GM21515 (cell line): ENCODE measurements around the gene OLFM2.
"Not testable (repeated sequence)": the region's sequence is repeated elsewhere in the genome, so short reads cannot be mapped to it uniquely, and the experiment has no call there.

Experiments used
- ATAC-seq: cut with Tn5 transposase; IDR thresholded peaks from one replicate; pipeline ENCODE4 v1.9.1; 2021; ENCODE audit not compliant: unreplicated experiment

OLFM2 gene

GRCh38 chr19:9936326-9937000 is at the start of gene OLFM2:
Gene OLFM2, minus strand, starts transcription at chr19:9936515. Its CDS starts 149 bp downstream, at chr19:9936366.
- ATAC-seq: no peak

- ATAC-seq: no peak
These were observed 45.3 kb upstream of the OLFM2 start for GRCh38 chr19:9981406-9982260.

DNA sequence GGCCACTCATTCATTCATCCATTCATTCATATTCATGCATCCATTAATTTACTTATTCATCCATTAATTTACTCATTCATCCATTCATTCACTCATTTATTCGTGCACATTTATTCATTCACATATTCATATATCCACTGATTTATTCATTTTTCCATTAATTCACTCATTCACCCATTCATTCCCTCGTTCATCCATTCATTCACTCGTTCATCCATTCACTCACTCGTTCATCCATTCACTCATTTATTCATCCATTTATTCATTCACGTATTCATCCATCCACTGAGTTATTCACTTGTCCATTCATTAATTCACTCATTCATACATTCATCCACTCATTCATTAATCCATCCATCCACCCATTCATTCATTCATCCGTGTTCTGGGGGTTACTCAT is 35.8 kb upstream of the OLFM2 start:
- no peak for ATAC-seq

- ATAC-seq: no peak
These were observed 35.0 kb upstream of the OLFM2 start for GRCh38 chr19:9971166-9971897.

GRCh38 chr19:9970481-9970880 is 34.2 kb upstream of the OLFM2 start:
- ATAC-seq: no peak

GRCh38 chr19:9969688-9969975 is 33.3 kb upstream of the OLFM2 start:
- ATAC-seq: no peak

DNA sequence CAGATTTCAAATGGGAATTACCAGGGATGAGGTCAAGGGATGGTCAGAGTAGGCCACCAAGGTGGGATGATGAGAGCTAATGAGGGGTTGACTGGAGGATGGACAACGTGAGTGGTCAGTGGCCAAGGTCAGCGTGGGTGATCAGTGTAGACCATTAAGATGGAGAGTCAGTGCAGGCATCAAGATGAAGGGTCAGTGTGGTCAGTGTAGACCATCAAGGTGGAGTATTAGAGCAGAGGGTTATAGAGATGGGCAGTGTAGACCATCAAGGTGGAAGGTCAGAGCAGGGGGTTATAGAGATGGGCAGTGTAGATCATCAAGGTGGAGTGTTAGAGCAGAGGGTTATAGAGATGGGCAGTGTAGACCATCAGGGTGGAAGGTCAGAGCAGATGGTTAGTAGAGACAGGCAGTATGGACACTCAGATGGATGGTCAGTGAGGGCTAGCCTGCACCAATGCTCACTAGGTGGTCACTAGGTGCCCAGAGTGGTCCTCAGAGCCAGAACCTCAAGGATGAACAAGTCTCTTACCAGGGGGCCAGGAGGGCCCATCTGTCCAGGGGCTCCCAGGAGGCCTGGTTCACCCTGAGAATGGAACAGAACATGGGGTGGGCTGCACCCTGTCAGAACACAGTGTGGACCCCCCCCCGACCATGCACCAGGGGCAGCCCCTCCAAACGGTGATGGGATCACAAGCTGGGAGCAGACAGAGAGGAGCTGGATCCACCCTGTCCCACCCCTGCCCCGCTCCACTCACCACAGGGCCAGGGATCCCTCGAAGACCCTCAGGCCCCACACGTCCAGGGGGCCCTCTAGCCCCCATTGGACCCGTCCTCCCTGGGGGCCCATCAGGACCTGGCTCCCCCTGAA is 32.7 kb upstream of the OLFM2 start:
- ATAC-seq: no peak

DNA sequence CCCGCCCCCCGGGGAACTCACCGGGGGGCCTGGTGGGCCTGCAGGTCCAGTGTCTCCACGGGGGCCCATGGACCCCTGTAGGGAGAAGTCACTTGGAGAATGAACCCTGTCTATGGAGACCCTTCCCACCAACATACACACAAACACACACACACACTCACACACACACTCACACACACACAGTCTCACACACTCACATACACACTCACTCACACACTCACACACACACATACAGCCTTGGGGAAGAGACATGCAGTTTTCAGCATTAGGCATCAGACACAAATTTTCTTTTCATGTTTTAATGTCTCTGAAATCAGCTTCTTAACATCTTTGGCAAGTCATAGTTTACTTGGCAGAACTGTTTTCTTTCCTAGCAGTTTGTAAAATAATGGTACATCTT is 31.0 kb upstream of the OLFM2 start:
- no peak for ATAC-seq

- no peak for ATAC-seq
These were observed 30.1 kb upstream of the OLFM2 start for GRCh38 chr19:9966448-9966847.

DNA sequence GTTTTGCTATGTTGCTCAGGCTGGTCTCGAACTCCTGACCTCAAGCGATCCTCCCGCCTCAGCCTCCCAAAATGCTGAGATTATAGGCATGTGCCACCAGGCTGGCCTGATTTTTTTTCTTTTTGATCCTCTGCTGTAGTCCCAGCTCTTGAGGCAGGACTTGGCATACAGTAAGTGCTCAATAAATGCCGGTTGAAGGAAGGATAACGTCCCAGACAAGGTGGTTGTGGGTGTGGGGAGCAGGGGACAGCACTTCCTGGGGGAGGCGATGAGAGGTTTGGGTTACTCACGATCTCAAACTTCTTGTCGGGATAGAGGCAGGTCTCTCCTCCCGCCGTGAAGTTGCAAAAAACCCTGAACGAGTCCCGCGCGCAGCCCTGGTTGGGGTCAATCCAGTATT is 29.7 kb upstream of the OLFM2 start:
- no peak for ATAC-seq

DNA sequence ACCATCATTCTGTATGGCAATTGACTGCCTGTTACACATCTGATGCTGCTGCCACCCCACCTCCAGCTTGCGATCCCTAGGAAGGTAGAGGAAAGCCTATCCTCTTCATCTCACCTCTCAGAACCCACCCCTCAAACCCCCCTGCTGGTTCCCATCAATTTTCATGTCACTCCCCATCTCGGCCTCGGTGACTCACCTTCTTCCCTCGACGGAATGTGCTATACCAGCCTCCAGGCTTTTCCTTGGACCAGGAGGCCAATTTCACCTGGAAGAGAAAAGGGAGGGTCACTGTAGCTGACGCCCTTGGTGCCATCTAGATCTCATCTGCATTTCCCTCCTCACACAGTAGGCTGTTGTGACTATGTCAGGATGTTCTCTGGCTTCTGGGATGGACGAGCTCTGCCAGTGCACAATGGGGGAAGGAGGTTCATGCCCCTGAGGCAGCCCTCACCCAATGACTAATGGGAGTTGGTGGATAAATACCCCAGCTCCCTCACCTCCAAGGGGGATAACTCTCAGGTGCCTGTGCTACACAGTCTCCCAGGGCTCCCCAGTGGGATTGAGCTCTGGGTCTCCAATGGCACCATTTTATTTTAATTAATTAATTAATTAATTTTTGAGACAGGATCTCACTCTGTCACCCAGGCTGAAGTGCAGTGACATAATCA is 26.4 kb upstream of the OLFM2 start:
- no peak for ATAC-seq

- no peak for ATAC-seq
These were observed 24.8 kb upstream of the OLFM2 start for GRCh38 chr19:9961103-9961502.

DNA sequence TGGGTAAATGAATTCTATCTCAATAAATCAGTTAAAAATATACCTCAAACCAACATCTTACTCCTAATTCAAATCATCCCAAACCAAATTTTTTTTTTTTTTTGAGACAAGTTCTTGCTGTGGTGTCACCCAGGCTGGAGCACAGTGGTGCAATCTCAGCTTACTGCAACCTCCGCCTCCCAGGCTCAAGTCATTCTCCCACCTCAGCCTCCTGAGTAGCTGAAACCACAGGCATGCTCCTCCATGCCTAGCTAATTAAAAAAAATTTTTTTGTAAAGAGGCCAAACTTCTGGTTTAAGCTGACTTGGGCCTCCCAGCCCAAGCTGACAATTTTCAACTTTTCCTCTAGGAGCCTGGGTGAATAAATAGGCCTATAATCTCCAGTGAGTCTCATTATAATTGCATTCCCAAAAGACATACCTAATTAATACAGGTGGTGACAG is 22.1 kb upstream of the OLFM2 start:
- ATAC-seq: no peak

- no peak for ATAC-seq
These were observed 20.6 kb upstream of the OLFM2 start for GRCh38 chr19:9956956-9957355.

GRCh38 chr19:9953802-9954542 is 17.7 kb upstream of the OLFM2 start:
- ATAC-seq: no peak

DNA sequence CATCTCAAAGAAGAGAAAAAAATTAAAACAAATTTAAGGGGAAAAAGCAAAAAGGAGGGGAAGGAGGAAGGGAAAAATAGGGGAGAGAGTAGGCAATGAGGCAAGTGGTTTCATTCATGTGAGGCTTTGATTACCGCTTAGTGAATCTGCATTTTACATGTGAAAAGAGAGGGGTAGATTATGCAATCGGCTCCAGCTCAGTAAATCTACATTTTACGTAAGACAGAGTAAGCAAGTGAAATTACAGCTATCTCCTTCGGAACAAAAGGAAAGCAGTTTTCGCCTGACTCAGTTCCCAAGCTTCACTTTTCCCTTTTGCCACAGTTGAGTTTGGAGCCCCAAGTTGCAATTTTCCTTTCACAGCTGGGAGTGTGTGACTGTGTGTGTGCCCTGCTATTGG is 16.0 kb upstream of the OLFM2 start:
- ATAC-seq: no peak

DNA sequence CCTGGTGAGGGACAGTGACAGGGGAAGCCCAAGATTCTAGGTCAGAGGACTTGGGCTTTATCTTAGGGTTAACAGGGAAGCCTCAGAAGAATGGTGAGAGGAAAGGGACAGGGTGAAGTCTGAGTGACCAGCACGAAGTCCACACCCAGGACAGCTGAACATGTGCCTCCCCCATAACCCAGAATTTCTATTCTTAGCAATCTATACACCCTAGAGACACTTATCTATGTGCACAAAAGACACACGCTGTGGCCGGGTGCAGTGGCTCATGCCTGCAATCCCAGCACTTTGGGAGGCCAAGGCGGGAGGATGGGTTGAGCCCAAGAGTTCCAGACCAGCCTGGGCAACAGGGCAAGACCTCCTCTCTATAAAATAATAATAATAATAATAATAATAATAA is 11.1 kb upstream of the OLFM2 start:
- ATAC-seq: no peak

DNA sequence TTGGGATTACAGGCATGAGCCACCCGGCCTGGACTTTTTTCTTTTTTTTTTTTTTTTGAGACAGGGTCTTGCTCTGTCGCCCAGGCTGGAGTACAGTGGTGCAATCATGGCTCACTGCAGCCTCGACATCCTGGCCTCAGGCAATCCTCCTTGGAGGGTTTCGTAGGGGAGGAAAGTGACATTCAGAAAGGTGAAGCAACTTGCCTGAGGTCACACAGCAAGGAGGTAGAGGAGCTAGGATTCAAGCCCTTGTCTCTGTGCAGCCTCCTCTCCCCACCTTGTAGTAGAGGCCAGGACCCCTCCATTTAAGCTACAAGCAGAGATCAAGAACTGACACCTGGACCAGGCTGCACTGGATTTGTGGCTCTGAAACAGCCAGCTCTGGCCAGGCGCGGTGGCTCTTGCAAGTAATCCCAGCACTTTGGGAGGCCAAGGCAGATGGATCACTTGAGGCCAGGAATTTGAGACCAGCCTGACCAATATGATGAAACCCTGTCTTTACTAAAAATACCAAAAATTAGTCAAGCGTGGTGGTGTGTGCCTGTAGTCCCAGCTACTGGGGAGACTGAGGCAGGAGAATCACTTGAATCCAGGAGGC is 10.3 kb upstream of the OLFM2 start:
- ATAC-seq: not testable (repeated sequence)

DNA sequence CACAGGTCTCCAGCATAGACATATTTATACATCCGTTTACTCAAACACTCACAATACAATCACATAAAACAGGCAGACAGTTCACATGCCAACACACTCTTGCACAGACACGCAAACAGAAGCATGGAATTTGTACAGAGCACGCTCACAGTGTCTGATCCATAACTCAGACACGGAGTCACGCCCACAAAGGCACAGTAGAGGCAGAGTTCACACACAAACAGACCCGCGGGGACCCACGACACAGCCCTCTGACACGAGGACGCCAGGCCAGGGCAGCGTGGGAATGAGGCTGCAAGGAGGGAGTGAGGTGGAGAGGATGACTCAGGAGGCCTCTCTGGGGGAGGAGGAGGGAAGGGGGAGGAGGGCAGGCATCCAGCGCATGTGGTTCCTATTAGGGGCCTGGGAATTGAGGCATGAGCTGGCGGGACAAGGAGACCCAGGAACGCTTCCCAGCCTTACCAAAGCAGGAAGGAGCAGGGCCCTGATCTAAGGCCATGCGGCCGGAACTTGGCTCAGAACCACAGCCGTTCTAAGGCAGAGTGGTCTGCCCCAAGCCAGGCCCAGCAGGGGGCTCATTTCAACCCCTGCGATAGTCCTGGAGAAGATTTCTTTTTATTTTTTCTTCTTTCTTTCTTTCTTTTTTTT is 9.1 kb upstream of the OLFM2 start:
- ATAC-seq: no peak
